Activated CD8-positive, alpha-beta memory T cell treated with anti-CD3 and anti-CD28 coated beads, Interleukin-2, amount 50 U/mL, for 48 hours (primary cell): ENCODE data around the gene NEDD4.
"Not testable (repeated sequence)": the region's sequence is repeated elsewhere in the genome, so short reads cannot be mapped to it uniquely, and the experiment has no call there.

Source experiments
- DNase-seq: peaks from one replicate; pipeline ENCODE4 v3.0.0-alpha.2; 2020

Gene NEDD4

DNA sequence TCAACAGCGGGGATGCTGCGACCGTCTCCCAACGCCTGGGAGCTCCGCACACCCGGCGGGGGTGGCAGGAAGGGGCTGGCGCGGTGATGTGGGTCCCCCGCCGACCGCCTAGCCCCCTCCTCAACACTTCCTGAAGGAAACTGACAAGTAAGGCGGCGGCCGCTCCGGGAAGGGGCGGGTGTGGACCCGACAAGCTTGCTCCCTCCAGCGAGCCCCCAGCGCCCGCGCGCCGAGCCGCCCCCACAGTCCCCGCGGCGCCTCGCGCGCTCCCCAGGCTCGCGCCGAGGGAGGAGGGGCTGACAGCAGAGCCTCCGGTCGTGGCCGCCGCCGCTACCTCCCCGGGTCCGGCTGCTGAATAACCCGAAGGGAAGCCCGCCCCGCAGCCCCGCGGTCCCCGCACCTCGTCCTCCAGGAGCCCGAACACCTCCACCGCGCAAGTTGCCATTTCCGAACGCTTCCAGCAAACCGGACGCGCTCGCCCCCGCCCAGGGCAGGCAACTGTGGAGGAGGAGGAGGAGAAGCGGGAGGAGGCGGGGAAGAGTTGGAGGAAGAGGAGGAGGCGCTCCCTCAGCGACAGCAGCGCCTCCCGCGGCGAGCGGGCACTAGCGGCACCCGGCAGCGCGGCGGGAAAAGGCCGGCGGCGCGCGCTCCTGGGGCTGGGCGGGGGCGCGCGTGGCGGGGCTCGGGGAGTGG is at the start of gene NEDD4:
NEDD4 (minus strand) TSS at position 502 of the 693 bp plus-strand sequence; CDS start at position 445, 57 bp downstream.
- DNase-seq: peak; percentile 87

DNA sequence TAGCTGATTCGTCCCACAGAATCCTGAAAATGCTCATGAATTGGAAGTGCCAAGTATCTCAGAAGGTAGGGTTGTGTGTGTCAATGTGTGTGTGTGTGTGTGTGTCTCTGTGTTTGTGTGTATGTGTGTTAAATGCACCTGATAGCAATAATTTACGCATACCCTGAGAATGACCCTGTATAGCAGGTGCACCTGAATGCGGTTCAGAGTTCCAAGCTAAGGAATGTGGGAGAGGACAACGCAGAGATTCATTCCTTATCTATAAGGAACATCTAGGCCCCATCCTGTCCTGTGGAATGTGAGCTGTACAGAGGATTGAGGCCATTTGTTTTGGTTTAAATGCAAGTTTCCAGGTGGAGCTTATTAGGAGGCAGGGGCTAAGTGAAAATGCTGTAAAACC is 49.1 kb upstream of the NEDD4 start:
- DNase-seq: no peak

DNA sequence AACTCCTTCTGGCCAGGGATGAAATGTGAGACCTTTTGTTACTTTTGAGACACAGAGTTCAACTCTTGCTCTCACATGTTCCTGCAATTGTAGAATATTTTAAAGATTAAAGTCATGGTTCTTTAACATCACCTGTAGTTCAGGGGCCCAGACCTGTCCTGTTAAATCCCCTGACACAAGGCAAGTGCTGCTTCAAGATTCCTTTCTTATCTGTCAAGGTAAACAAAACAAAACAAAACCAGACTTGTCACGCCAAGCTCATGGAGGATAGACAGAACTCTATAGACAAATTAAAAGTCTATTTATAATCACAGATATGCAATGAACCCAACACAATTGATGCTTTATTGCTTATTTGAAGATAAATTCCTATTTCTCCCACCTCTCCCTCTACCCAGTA is 48.6 kb upstream of the NEDD4 start:
- DNase-seq: no peak

DNA sequence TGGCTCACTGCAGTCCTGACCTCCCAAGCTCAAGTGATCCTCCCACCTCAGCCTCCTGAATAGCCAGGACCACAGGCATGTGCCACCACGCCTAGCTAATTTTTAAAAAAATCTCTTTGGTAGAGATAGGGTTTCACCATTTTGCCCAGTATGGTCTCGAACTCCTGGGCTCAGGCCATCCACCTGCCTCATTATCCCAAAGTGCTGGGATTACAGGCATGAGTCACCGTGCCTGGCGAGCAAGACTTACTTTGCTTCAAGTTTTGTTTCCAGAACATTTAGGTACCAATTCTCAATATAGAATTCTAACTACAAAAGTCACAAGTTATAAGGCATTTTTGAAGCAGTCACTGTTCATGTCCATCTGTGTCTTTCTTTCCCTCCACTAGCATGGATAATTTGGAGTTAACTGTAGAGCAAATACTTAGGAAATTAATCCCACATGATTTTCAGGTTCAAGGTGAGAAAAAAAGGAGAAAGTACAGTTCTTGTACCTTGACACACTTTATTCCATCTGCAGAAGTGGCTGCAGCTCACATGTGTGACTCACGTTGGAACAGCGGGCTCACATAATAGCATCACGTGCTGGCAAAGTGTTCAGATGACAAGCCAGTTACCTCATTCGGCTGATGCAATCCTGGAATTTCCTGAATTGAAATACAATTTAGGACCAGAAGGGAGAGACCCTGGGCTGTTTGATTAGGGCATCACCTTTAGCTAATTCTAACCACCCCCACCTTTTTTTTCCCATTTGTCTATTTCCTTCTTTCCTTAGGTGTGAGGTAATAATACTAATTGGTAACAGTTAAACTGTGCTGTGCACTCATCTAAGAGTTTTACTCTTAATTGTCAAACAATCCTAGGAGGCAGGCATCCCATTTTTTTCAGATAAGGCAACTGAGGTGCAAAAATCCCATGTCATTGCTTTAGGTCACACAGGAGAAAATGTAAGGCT is 46.9 kb upstream of the NEDD4 start:
- no peak for DNase-seq

DNA sequence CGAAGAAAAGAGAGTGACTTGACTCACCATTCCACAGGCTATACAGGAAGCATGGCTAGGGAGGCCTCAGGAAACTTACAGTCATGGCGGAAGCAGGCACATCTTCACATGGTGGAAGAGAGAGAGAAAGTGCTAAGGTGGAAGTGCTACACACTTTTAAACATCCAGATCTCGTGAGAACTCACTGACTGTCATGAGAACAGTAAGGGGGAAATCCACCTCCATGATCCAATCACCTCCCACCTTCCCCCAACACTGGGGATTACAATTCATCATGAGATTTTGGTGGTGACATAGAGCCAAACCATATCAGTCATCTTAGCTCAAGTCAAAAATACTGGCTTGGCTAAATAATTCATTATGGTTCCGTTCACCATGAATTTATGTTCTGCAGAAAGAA is 45.3 kb upstream of the NEDD4 start:
- DNase-seq: no peak

DNA sequence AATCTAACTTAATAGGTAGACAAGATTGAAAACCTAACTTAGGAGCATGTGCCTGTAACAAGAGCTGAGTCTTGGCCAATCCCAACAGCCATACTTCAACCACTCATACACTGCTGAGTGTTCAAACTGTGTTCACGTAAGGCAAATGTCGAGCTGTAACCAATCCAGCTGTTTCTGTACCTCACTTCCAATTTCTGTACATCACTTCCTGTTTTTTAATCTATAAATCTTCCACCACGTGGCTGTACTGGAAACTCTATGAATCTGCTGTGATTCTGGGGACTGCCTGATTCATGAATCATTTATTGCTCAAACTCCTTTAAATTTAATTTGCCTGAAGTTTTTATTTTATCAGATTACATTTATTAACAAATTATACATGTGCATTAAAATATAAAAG is 44.6 kb upstream of the NEDD4 start:
- DNase-seq: no peak

DNA sequence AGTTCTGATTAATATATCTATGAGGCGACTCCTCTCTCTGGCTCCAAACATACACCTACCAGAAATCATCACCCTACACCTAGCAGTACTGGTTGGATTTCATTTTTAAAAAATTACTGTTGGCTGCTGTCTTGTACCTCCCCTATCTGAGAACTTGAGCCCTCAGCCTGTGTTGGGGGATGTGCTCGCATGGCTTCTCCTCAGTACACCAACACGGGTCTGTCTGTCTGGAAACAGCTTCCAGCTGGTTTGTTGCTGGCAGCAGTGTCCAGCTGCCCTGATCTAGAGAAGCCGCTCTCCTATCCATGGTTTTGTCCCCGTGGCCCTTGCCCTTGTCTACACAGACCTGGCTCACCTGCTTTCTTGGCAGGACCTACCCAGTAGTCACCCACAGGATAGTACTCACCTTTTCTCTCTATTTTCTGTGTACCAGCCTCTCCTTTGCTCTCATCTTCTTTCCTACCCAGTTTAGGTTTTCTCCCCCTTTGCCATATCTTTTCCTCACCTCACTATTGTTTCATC is 43.2 kb upstream of the NEDD4 start:
- no peak for DNase-seq

DNA sequence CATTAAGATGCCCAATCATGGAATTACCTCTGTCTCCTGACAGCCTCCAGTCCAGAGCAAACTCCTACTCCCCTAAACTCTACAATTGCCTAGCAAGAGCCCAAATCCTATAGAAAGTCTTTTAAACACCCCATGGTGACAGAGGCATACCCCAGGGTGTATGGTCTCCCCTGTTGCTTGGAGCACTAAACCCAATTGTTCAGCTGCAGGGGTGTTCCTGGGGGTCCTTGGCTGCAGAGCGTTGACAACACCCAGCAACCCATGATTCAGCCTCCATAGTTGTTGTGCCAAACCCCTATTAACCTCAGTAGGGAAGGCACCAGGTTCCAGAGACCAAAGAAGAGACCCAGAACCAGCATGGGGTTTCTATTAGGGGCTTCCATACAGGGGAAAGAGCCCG is 41.8 kb upstream of the NEDD4 start:
- no peak for DNase-seq

DNA sequence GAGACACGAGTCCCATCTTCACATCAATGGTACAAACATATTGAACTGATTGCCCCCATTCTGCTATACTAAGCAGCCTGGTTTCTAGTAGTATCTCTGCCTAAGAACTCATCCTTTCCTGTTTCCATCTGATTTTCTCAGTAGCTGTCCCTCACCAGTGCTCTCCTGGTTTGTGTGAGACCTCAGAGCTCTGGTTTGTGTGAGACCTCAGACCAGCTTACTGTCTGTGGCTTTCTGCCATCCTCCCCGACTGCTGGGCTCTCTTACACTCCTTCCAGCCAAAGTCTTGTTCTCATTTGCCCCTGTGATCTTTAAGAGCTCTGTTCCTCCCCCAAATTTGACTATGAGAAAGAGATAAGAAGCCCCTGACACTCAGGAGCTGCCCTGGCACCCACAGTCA is 41.1 kb upstream of the NEDD4 start:
- no peak for DNase-seq

DNA sequence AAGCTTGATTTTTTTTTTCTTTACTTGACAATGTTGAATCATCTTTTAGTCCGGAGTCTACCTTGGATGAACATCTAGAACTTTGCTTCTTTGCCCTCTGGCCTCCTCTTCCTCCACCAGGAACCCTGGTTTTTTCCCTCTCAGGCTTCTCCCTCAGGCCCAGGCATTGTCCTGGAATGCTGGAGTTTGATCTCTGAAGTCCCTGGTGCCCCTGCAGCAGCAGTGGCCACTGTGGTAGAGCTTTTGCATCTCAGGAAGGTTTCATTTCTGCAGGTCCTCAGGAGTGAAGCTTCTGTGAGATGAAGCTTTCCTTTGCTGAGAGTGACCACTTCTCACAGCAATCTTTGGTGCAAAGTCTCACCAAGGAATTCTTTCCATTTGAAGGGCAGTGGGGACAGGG is 39.0 kb upstream of the NEDD4 start:
- DNase-seq: no peak

DNA sequence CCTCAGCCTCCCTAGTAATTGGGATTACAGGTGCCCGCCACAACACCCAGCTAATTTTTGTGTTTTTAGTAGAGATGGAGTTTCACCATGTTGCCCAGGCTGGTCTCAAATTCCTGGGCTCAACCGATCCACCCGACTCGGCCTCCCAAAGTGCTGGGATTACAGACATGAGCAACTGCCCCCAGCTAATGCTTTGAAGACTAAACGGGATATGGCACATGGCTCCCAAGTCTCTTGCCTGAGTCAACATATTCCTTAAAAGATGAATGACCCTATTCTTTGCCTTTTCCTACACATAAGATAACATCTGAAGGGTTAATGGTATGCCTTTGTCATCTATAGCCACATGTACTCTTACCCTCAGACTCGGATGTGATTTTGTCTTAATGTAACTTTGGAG is 38.4 kb upstream of the NEDD4 start:
- no peak for DNase-seq

DNA sequence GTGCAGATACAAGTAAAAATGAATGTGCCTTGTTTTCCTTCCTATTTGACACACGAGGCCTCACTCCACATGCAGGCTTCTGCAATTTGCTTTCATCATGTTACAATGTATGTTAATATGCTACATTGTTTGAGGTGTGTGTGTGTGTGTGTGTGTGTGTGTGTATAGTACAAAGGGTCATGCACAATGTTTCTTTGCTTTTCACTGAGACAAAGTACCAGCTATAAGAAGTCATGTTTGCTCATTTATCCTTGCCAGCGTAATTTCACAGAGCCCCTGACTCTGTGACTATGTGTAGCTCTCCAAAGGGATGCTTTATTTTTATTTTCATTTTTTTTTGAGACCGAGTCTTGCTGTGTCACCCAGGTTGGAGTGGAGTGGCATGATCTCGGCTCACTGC is 38.0 kb upstream of the NEDD4 start:
- DNase-seq: no peak

DNA sequence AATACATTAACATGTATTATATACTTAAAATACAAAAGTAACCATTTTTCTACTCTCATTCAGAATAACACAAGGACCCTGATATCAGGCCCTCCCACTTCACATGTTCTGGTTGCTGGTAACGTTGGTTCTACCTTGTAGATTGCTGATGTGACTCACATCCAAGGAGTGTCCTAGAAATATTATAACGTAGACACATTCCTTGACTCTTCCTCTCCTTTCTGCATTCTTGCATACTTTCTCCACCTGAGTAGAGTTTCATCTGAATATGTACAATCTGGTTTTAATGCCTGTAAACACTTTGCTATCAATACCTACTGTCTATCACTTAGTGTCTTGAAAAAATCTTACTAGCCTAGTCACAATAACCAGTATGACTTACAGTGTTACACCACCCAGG is 35.0 kb upstream of the NEDD4 start:
- no peak for DNase-seq

DNA sequence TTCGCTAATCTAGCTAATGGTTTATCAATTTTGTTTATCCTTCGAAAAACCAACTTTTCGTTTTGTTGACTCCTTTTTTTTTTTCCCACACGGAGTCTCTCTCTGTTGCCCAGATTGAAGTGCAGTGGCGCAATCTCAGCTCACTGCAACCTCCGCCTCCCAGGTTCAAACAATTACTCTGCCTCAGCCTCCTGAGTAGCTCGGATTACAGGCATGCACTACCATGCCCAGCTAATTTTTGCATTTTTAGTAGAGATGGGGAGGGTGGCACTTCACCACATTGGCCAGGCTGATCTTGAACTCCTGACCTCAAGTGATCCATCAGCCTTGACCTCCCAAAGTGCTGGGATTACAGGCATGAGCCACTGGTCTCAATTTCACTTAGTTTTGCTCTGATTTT is 29.7 kb upstream of the NEDD4 start:
- DNase-seq: not testable (repeated sequence)

DNA sequence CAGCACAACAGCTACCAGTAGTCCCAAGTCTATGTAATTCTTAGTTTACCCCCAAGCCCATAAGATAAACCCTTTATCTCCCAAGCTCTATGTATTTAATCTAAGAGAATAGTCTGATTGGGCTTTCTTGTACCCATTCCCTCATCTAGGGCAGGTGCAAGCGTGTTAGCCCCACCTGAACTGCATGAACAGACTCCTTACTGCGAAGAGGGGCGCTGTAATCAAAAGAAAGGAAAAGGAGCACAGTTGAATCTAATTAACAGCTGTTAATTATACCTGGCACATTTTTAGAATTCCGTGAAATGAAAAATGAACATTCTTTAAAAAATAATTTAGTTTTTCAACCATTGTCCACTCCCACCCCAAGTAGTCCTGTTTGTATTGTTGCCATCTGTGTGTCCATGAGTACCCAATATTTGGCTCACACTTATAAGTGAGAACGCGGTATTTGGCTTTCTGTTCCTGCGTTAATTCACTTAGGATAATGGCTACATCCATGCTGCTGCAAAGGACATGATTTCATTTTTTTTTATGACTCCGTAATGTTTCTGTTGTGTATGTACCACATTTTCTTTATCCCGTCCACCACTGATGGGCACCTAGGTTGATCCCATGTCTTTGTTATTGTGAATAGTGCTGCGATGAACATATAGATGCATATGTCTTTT is 26.5 kb upstream of the NEDD4 start:
- DNase-seq: no peak

DNA sequence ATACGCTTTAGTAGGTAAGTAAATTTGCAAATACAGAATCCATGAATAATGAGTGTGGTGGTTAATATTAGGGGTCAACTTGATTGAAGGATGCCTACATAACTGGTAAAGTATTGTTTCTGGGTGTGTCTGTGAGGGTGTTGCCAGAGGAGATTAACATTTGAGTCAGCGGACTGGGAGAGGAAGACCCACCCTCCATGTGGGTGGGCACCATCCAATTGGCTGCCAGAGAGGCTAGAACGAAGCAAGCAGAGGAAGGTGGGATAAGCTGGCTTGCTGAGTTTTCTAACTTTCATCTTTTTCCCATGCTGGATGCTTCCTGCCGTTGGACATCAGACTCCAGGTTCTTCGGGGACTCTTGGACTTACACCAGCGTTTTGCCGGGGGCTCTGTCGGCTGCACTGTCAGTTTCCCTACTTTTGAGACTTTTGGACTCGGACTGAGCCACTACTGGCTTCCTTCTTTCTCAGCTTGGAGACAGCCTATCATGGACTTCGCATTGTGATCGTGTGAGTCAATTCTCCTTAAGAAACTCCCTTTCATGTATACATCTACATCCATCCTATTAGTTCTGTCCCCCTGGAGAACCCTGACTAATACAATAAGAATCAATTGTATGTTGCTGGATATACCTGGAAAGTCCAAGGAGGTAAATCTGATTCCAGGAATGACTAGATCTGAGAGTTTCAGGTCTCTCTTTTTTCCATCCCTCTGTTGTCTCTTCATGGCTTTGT is 25.8 kb upstream of the NEDD4 start:
- no peak for DNase-seq

DNA sequence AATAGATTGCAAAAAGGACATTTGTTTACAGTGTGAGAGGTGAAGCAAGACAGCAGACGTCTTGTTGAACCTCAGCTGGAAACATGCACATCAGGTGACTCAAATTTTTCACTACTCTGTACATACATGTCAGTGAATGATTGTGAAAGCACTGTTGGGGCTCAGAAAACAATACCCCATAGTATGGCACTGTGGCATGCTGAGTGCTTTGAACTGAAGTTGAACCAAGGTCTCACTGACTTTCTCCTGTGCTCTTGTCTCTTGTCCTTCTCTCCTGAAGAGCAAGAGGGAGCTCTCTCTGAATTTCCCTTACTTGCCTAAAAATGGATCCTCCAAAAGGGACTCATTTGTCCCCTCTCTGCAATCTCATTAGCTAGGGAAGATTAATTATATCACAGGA is 24.5 kb upstream of the NEDD4 start:
- no peak for DNase-seq

DNA sequence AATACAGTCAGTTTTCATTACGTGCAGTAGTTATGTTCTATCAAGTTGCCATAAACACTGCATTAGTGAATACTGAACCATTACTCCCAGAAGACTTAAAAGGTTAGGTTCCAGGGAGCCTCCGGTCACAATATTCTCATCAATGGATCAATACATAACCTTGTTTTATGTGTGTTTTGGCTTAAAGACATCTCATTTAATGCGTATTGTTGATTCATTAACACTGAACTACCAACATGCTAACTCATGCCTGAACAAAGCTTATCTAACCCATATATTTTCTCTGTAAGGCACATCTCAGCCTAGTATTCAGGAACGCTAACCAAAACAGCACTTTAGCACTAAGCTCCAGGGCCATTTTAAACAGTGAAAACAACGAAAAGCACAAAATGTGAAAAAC is 24.1 kb upstream of the NEDD4 start:
- no peak for DNase-seq

DNA sequence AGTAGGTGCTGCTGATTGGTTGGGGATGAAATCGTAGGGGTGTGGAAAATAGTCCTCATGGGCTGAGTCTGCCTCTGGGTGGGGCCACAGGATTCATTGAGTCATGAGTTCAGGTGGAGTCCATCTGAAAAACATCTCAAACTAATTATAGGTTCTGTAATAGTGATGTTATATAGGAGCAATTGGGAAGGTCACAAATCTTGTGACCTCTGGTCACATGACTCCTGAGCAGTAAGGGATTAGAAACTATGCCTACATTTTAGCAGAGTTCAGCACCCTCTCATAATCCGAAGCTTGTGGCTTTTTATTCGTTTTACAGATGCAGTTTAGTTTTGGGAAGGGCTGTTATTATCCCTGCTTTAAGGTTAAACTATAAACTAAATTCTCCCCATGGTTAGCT is 22.9 kb upstream of the NEDD4 start:
- DNase-seq: no peak

DNA sequence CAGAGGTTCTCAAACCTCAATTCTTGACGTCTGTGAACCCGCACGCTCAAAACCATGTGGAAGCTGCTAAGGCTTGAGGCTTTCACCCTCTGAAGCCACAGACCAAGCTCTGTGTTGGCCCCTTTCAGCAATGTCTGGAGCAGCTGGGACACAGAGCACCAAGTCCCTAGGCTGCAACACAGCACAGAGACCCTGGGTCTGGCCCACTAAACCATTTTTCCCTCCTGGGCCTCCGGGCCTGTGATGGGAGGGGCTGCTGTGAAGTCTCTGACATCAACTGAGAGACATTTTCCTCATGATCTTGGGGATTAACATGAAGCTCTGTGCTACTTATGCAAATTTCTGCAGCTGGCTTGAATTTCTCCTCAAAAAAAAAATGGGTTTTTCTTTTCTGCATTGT is 21.3 kb upstream of the NEDD4 start:
- DNase-seq: no peak

DNA sequence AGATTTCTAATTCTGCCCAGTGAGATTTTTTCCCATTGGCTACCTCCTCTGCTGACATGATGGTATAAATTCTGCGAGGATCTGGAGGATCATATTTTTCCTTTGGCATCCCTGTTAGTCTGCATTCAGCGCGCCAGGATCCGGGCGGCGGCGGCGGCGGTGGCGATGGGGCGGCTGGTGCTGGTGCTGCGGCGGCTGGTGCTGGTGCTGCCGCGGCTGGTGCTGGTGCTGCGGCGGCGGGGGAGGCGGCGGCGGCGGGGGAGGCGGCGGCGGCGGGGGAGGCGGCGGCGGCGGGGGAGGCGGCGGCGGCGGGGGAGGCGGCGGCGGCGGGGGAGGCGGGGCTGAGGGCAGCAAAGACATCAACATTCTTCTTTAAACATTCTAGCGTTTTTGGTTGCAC is 13.6 kb upstream of the NEDD4 start:
- DNase-seq: not testable (repeated sequence)

DNA sequence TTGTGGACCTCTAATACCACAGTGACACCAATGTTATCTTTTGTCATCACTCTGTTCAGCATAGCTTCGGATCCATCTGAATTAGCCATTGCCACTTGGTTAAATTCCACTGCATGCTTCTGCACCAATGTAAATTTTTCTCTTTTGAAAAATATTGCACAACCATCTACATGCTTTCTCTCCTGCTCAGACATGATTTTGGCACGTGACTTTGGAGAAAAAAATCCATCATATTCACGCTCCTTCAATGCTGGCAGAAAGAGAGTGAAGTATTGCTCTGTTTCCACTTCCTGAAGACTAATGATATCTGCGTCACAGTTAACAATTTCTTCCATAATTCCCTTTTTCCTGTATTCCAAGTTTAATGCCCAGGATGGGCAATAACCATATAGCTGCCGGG is 13.0 kb upstream of the NEDD4 start:
- not testable (repeated sequence) for DNase-seq

DNA sequence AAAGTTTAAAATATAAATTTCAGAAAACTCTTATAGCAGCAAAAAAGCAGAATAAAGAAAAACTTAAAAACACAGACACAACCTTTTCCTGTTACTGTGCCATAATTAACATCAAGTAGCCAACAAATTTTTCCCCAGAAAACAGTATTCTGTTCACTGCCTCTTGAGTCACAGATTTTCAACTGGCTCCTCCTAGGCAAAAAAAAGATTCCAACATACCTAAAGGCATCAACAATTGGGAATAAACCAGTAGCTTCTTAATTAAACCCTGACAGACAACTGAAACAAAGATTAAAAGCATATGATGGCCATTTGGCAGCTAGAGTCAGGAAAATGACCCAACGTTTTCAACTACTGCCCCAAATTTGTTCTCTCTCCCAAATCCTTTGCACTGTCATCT is 10.9 kb upstream of the NEDD4 start:
- not testable (repeated sequence) for DNase-seq
